Parathyroid adenoma (tissue), 2 donors: Measurements from ENCODE around the gene NEK10.

ENCODE experiments used
- H2AFZ ChIP-seq: fragments of 300-600 bp; sonication (generic); one replicate; pipeline ENCODE4 v1.7.0; 2017; ENCODE audit warnings: antibody characterized with exemption, mild to moderate bottlenecking
- H3K27ac ChIP-seq: fragments of 300-600 bp; sonication (generic); one replicate; pipeline ENCODE4 v1.7.0; 2017
- H3K27me3 ChIP-seq: fragments of 300-600 bp; sonication (generic); one replicate; pipeline ENCODE4 v1.7.0; 2017; ENCODE audit warnings: low read length; ENCODE audit not compliant: control insufficient read depth, insufficient read depth
- H3K36me3 ChIP-seq: fragments of 300-600 bp; sonication (generic); one replicate; pipeline ENCODE4 v1.7.0; 2017; ENCODE audit warnings: low read length; ENCODE audit not compliant: control insufficient read depth, insufficient read depth
- H3K4me1 ChIP-seq: fragments of 300-600 bp; sonication (generic); one replicate; pipeline ENCODE4 v1.7.0; 2017; ENCODE audit warnings: control low read depth
- H3K4me2 ChIP-seq: fragments of 300-600 bp; sonication (generic); one replicate; pipeline ENCODE4 v1.7.0; 2017; ENCODE audit warnings: low read length
- H3K4me3 ChIP-seq: fragments of 300-600 bp; sonication (generic); one replicate; pipeline ENCODE4 v1.7.0; 2017; ENCODE audit warnings: low read depth, low read length
- H3K79me2 ChIP-seq: fragments of 300-600 bp; sonication (generic); one replicate; pipeline ENCODE4 v1.7.0; 2017; ENCODE audit warnings: control low read depth
- H3K9ac ChIP-seq: fragments of 300-600 bp; sonication (generic); one replicate; pipeline ENCODE4 v1.7.0; 2017; ENCODE audit warnings: mild to moderate bottlenecking
- H3K9me3 ChIP-seq: fragments of 300-600 bp; sonication (generic); one replicate; pipeline ENCODE4 v1.7.0; 2017; ENCODE audit warnings: low read length; ENCODE audit not compliant: control insufficient read depth
- TF ChIP-seq, protein P1 (sequence below): fragments of 300-600 bp; sonication (generic); IDR thresholded peaks from one replicate; pipeline ENCODE4 v1.7.0; 2017; ENCODE audit warnings: antibody characterized with exemption, mild to moderate bottlenecking
- donor health status: primary hyperparathyroidism.

The NEK10 gene

DNA sequence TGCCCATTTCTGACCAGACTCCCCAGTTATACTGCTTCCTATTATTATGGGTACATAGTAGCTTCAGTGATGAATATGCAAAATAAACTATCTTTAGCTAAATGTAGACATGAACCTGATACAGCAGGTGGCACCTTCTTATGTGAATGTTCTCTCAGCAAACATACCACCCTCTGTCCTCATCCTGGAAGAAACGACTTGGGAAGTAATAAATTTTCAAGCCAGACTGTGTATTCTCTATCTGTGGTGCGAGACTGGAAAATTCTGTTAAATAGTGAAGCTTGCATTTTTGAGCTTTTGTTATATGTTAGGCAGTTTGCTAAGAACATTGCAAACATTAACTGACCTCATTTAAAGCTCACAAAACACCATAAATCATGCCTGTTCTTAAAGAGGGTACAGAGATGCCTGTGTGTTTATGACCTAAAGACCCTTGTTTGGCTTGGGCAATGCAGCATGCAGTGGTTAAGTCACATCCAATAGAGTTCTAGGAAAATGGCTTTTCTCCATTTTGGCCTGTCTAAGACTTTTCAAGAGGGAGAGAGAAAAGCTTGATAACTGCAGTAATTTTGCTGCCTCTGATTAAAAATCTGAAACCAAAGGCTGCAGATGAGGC, 287.1 kb downstream of the NEK10 start:
- H3K4me2 ChIP-seq: no peak overlapping the region
- H2AFZ ChIP-seq: no peak overlapping the region
- no peaks in the 10 kb centered on the region for H3K4me1 ChIP-seq
- TF ChIP-seq, protein P1, sequence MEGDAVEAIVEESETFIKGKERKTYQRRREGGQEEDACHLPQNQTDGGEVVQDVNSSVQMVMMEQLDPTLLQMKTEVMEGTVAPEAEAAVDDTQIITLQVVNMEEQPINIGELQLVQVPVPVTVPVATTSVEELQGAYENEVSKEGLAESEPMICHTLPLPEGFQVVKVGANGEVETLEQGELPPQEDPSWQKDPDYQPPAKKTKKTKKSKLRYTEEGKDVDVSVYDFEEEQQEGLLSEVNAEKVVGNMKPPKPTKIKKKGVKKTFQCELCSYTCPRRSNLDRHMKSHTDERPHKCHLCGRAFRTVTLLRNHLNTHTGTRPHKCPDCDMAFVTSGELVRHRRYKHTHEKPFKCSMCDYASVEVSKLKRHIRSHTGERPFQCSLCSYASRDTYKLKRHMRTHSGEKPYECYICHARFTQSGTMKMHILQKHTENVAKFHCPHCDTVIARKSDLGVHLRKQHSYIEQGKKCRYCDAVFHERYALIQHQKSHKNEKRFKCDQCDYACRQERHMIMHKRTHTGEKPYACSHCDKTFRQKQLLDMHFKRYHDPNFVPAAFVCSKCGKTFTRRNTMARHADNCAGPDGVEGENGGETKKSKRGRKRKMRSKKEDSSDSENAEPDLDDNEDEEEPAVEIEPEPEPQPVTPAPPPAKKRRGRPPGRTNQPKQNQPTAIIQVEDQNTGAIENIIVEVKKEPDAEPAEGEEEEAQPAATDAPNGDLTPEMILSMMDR: no peak
- H3K79me2 ChIP-seq: no peaks in the 10 kb centered on the region
- H3K9me3 ChIP-seq: no peaks in the 10 kb centered on the region
- no peak overlapping the region for H3K27ac ChIP-seq
- no peaks in the 10 kb centered on the region for H3K36me3 ChIP-seq
- H3K27me3 ChIP-seq: no peaks in the 10 kb centered on the region
- no peak overlapping the region for H3K9ac ChIP-seq
- H3K4me3 ChIP-seq: no peak overlapping the region

DNA sequence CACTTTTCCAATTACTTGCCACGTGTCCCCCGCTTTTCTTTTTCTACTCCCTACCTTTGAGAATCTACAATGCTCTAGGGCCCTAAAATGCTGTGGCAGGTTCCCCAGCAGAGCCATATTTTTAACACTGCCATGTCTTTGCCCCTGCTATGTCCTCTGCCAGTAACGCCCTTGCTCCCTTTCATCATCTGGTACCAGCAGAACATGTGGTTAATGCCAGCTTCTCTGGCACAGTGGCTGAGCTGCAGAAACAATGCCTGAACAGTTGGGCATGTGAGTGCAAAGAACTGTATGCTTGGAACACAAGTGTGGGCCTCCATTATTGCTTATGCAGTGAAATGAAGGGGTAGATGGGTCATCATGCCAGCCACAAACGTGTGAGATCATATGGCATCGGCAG, 287.6 kb downstream of the NEK10 start:
- Histone ChIP-seq H3K4me3 (no peak overlapping the region), H3K9me3 (no peaks in the 10 kb centered on the region), H3K4me1 (no peaks in the 10 kb centered on the region), H2AFZ (no peak overlapping the region), H3K79me2 (no peaks in the 10 kb centered on the region), H3K27ac (no peak overlapping the region), H3K9ac (no peak overlapping the region), H3K27me3 (no peaks in the 10 kb centered on the region), H3K36me3 (no peaks in the 10 kb centered on the region), H3K4me2 (no peak overlapping the region)
- TF ChIP-seq, protein P1: no peak

DNA sequence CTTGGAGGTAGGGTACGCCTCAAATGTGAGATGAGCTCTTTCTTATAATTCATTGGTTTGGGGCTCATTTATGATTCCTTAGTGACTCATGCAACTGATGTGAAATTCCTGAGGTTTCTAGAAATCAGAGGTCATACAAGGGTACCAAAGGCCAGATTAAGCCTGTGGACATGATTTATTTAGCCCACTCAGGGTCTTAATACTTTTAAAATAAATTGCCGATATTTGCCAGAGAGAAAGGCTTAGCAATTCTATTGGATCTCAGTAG, 289.0 kb downstream of the NEK10 start:
- Histone ChIP-seq H3K4me3 (no peak overlapping the region), H2AFZ (no peak overlapping the region), H3K36me3 (no peaks in the 10 kb centered on the region), H3K27me3 (no peaks in the 10 kb centered on the region), H3K9ac (no peak overlapping the region), H3K79me2 (no peaks in the 10 kb centered on the region), H3K4me1 (no peaks in the 10 kb centered on the region), H3K9me3 (no peaks in the 10 kb centered on the region), H3K27ac (no peak overlapping the region), H3K4me2 (no peak overlapping the region)
- TF ChIP-seq, protein P1: no peak

DNA sequence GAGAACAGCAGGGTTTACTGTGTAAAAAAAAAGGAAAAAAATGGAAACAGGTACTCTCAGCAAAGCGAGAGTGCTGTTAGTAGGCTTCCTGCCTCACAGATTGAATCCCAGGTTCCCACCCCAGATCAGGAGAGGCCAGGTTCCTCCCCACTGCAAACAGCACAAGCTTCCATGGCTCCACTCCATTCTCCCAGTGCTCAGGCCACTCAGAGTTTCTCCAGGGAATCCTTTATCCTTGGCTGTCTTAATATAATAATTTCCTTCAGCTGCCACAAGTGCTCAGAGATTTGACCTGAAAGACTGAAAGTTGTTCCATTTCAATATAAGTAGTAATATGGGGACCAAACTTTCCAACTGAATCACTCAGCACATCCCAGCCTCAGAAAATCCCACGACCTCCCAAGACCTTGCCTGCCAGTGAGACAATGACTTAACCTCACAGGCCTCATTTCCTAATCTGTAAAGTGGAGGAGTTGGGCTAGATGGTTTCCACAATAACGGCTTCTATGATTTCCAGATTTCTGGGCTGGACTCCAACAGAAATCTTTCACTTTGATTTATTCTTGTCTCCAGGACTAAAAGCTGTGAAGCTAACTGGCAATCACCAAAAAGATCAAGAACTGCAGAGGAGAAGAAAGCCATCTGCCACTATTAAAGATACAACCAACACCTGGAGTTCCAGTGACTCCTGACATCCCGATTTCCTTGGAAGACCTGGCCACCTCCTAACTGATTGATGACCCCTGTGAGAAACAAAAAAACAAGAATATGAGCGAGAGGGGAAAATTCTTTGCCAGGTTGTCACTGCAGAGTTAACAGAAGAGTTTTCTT, 289.5 kb downstream of the NEK10 start:
- Histone ChIP-seq H2AFZ (no peak overlapping the region), H3K79me2 (no peaks in the 10 kb centered on the region), H3K4me2 (no peak overlapping the region), H3K27me3 (no peaks in the 10 kb centered on the region), H3K4me1 (no peaks in the 10 kb centered on the region), H3K4me3 (no peak overlapping the region), H3K9ac (no peak overlapping the region), H3K9me3 (no peaks in the 10 kb centered on the region), H3K27ac (no peak overlapping the region), H3K36me3 (no peaks in the 10 kb centered on the region)
- TF ChIP-seq, protein P1: no peak
